H1 (cell line): Measurements from ENCODE around the gene TCEANC2. TPM values are rescaled to one million over a fixed set of nuclear protein-coding genes. Genes with fewer than 3 reads are reported as not detected.

Experiments used
- EGR1 ChIP-seq: IDR thresholded peaks from 2 replicates; pipeline ENCODE4 v1.6.1; 2011; ENCODE audit warnings: low read depth, low read length, borderline replicate concordance
- EP300 ChIP-seq, 2 experiments: IDR thresholded peaks; 1 replicate in 1 of 2; 2 replicates in 1 of 2; pipeline ENCODE4 v1.6.1; 2011 to 2012; ENCODE audit warnings: low read depth in 2 of 2, low read length in 2 of 2, mild to moderate bottlenecking in 2 of 2, borderline replicate concordance in 1 of 2, inconsistent platforms in 1 of 2, moderate library complexity in 1 of 2
- TCF12 ChIP-seq: IDR thresholded peaks from 2 replicates; pipeline ENCODE4 v1.6.1; 2011; ENCODE audit warnings: low read depth, mild to moderate bottlenecking, low read length
- polyA plus RNA-seq, 7 experiments: library from polyadenylated mRNA; depleted of rRNA in 3 of 7; stranded (reverse) in 5 of 7; unstranded in 2 of 7; fragments of >200 nt in 5 of 7; fragments of 200-250 nt in 2 of 7; gene quantifications; 1 replicate in 5 of 7; 2 replicates in 1 of 7; 4 replicates in 1 of 7; pipeline versions ENCODE4 v1.2.1 to v1.2.3, GENCODE V29; 2011 to 2013; ENCODE audit warnings: missing spikeins in 2 of 7, mixed read lengths in 2 of 7
- total RNA-seq: library from RNA; stranded (reverse); fragmentation: NEBNext Ultra II Directional; extraction: Animal tissue kit (Norgen Biotek cat#: 25700); gene quantifications from 2 replicates; pipeline ENCODE4 v1.2.1, GENCODE V29; 2021
- TF ChIP-seq, protein P1 (sequence below): fragments of 300-600 bp; sonication (generic); IDR thresholded peaks from 2 replicates; pipeline ENCODE4 v1.7.1; 2012; ENCODE audit warnings: low read length, moderate library complexity, mild to moderate bottlenecking, inconsistent platforms; ENCODE audit not compliant: insufficient replicate concordance

Gene TCEANC2
- total and polyA plus RNA-seq, 2 of the 8 experiments (the other 6 are each of a cell fraction or from before 2014, with no cell fraction given) = 4.2 to 8.2 TPM

DNA sequence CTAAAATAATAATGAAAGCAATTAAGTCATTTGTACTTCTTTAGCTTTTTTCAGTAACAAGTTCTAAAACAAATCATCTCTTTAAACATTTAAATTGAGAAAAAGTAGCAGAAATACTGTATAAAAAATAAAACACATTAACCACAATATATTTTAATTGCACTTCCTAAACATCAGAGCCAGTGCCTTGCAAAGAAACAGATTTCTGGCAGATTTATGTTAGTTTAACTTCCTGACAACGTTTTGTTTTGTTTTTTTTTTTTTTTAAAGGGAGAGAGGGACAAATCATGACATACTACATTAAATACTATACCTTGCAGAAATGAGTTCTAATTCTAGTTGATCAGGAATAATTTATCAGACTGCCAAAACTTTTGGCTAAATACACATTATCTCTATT, 11.6 kb upstream of the TCEANC2 start (continued):
- TF ChIP-seq, protein P1, sequence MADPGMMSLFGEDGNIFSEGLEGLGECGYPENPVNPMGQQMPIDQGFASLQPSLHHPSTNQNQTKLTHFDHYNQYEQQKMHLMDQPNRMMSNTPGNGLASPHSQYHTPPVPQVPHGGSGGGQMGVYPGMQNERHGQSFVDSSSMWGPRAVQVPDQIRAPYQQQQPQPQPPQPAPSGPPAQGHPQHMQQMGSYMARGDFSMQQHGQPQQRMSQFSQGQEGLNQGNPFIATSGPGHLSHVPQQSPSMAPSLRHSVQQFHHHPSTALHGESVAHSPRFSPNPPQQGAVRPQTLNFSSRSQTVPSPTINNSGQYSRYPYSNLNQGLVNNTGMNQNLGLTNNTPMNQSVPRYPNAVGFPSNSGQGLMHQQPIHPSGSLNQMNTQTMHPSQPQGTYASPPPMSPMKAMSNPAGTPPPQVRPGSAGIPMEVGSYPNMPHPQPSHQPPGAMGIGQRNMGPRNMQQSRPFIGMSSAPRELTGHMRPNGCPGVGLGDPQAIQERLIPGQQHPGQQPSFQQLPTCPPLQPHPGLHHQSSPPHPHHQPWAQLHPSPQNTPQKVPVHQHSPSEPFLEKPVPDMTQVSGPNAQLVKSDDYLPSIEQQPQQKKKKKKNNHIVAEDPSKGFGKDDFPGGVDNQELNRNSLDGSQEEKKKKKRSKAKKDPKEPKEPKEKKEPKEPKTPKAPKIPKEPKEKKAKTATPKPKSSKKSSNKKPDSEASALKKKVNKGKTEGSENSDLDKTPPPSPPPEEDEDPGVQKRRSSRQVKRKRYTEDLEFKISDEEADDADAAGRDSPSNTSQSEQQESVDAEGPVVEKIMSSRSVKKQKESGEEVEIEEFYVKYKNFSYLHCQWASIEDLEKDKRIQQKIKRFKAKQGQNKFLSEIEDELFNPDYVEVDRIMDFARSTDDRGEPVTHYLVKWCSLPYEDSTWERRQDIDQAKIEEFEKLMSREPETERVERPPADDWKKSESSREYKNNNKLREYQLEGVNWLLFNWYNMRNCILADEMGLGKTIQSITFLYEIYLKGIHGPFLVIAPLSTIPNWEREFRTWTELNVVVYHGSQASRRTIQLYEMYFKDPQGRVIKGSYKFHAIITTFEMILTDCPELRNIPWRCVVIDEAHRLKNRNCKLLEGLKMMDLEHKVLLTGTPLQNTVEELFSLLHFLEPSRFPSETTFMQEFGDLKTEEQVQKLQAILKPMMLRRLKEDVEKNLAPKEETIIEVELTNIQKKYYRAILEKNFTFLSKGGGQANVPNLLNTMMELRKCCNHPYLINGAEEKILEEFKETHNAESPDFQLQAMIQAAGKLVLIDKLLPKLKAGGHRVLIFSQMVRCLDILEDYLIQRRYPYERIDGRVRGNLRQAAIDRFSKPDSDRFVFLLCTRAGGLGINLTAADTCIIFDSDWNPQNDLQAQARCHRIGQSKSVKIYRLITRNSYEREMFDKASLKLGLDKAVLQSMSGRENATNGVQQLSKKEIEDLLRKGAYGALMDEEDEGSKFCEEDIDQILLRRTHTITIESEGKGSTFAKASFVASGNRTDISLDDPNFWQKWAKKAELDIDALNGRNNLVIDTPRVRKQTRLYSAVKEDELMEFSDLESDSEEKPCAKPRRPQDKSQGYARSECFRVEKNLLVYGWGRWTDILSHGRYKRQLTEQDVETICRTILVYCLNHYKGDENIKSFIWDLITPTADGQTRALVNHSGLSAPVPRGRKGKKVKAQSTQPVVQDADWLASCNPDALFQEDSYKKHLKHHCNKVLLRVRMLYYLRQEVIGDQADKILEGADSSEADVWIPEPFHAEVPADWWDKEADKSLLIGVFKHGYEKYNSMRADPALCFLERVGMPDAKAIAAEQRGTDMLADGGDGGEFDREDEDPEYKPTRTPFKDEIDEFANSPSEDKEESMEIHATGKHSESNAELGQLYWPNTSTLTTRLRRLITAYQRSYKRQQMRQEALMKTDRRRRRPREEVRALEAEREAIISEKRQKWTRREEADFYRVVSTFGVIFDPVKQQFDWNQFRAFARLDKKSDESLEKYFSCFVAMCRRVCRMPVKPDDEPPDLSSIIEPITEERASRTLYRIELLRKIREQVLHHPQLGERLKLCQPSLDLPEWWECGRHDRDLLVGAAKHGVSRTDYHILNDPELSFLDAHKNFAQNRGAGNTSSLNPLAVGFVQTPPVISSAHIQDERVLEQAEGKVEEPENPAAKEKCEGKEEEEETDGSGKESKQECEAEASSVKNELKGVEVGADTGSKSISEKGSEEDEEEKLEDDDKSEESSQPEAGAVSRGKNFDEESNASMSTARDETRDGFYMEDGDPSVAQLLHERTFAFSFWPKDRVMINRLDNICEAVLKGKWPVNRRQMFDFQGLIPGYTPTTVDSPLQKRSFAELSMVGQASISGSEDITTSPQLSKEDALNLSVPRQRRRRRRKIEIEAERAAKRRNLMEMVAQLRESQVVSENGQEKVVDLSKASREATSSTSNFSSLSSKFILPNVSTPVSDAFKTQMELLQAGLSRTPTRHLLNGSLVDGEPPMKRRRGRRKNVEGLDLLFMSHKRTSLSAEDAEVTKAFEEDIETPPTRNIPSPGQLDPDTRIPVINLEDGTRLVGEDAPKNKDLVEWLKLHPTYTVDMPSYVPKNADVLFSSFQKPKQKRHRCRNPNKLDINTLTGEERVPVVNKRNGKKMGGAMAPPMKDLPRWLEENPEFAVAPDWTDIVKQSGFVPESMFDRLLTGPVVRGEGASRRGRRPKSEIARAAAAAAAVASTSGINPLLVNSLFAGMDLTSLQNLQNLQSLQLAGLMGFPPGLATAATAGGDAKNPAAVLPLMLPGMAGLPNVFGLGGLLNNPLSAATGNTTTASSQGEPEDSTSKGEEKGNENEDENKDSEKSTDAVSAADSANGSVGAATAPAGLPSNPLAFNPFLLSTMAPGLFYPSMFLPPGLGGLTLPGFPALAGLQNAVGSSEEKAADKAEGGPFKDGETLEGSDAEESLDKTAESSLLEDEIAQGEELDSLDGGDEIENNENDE = no peak
- no peak for TF ChIP-seq EP300 (IDR thresholded peaks at IDR 0.05; ENCODE audit: borderline replicate concordance in 1 of 2, low read depth in 2 of 2, low read length in 2 of 2)
- no peak for TF ChIP-seq TCF12
- TF ChIP-seq EGR1 = no peak
